Stomach (tissue), 9 donors: ENCODE measurements around the gene LRCH3. TPM values are rescaled to one million over a fixed set of nuclear protein-coding genes. Genes with fewer than 3 reads are reported as not detected.
"Not testable (repeated sequence)": the region's sequence is repeated elsewhere in the genome, so short reads cannot be mapped to it uniquely, and the experiment has no call there.

Experiments used
- DNase-seq, 2 donors: peaks; one replicate each; pipeline versions ENCODE4 v3.0.0 to v3.0.0-alpha.2; 2013 to 2019
- H3K27ac ChIP-seq, 5 donors: fragments of 200-600 bp in 4 of 5; sonication (generic) in 4 of 5; one replicate each; pipeline ENCODE4 v1.5.1; 2013 to 2019; ENCODE audit warnings: mild to moderate bottlenecking in 1 of 5, moderate library complexity in 1 of 5
- H3K27me3 ChIP-seq, 3 donors: fragments of 200-600 bp; sonication (generic); one replicate each; pipeline ENCODE4 v1.5.1; 2017 to 2019; ENCODE audit warnings: mixed run types in 1 of 3
- H3K36me3 ChIP-seq, 4 donors: fragments of 200-600 bp; sonication (generic); 1 replicate in 3 of 4; 2 replicates in 1 of 4; pipeline ENCODE4 v1.5.1; 2016 to 2019
- H3K4me1 ChIP-seq, 4 donors: fragments of 200-600 bp; sonication (generic); one replicate each; pipeline ENCODE4 v1.5.1; 2016 to 2019
- H3K4me3 ChIP-seq, 4 donors: fragments of 200-600 bp; sonication (generic) in 3 of 4; one replicate each; pipeline ENCODE4 v1.5.1; 2016 to 2019; ENCODE audit warnings: mild to moderate bottlenecking in 1 of 4
- H3K9me3 ChIP-seq, 4 donors: fragments of 200-600 bp; sonication (generic); one replicate each; pipeline ENCODE4 v1.5.1; 2016 to 2019
- EP300 ChIP-seq: sonication (generic); formaldehyde crosslinking; IDR thresholded peaks from one replicate; pipeline ENCODE4 v1.6.1; 2017; ENCODE audit warnings: antibody characterized with exemption
- POLR2A ChIP-seq, 4 donors: fragments of 450-650 bp; IDR thresholded peaks; one replicate each; pipeline ENCODE4 v1.6.1; 2016; ENCODE audit warnings: antibody characterized with exemption in 4 of 4, control low read depth in 2 of 4, mild to moderate bottlenecking in 1 of 4, moderate library complexity in 1 of 4
- POLR2AphosphoS5 ChIP-seq, 3 donors: sonication (generic); formaldehyde crosslinking; IDR thresholded peaks; one replicate each; pipeline ENCODE4 v1.6.1; 2016; ENCODE audit warnings: antibody characterized with exemption in 3 of 3
- WGBS, 5 donors: extraction: QIAGEN DNeasy Blood & Tissue Kit in 3 of 5; methylation state at CpG; one replicate each; pipeline versions ENCODE4 v1.1.5 to v1.1.7; 2013 to 2018; 5-methylcytosine and 5-hydroxymethylcytosine counted together
- intact Hi-C: fragments of 100-400 bp; cut with DNase I; formaldehyde crosslinking; loops from one replicate; pipeline ENCODE4 v1.15.1; 2023; ENCODE audit warnings: low total_unique reads
- polyA plus RNA-seq, 3 donors: library from polyadenylated mRNA; stranded (reverse); fragments of 200-250 nt; gene quantifications; one replicate each; pipeline ENCODE4 v1.2.3, GENCODE V29; 2013
- small RNA-seq, 4 donors: library from RNA; depleted of rRNA; stranded (forward); fragments of <200 nt; gene quantifications; one replicate each; pipeline ENCODE3, GENCODE V24; 2016
- total RNA-seq, 5 donors: library from RNA; depleted of rRNA; stranded (reverse); fragments of >200 nt; gene quantifications; one replicate each; pipeline versions ENCODE4 v1.1.0 to v1.2.3, GENCODE V29; 2014 to 2016
- TF ChIP-seq, protein P1 (sequence below), 7 experiments: fragments of 450-650 bp in 4 of 7; fragments of 200-600 bp in 3 of 7; sonication (generic) in 3 of 7; IDR thresholded peaks; one replicate each; pipeline ENCODE4 v1.5.1; 2016 to 2019; ENCODE audit warnings: antibody characterized with exemption in 7 of 7, control low read depth in 2 of 7, mild to moderate bottlenecking in 1 of 7
- donor health status: healthy with polysubstance abuse.
- donor health status: Bipolar disorder and iron deficiency.
- donor health status: healthy.

Gene LRCH3
- total and polyA plus RNA-seq, 8 donors = 5.9 to 117 (median 36.7) TPM

DNA sequence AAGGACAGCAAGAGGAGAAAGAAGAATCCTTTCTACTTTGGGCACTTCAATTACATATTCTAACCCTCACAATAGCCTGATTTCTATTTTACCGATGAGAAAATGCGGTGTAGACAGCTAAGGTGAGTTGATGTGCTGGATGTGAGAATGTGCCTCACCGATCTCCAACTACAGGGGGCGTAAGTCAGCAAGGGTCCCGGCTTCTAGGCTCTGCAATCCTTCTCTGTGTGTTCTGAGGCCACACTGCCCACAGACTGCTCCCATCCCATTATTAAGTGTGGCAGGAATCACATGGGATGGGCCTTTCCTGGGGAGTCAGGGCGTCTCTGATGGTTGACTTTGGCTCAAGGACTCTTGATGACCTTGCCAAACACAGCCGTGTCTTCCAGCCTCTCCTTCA lies 135.4 kb downstream of the LRCH3 start:
- no peak for DNase-seq
- WGBS, 5 donors = 69 to 79% (median 71%) methylated on average over 7 of the region's 7 CpGs
- TF ChIP-seq EP300 = no peak
- TF ChIP-seq, protein P1, sequence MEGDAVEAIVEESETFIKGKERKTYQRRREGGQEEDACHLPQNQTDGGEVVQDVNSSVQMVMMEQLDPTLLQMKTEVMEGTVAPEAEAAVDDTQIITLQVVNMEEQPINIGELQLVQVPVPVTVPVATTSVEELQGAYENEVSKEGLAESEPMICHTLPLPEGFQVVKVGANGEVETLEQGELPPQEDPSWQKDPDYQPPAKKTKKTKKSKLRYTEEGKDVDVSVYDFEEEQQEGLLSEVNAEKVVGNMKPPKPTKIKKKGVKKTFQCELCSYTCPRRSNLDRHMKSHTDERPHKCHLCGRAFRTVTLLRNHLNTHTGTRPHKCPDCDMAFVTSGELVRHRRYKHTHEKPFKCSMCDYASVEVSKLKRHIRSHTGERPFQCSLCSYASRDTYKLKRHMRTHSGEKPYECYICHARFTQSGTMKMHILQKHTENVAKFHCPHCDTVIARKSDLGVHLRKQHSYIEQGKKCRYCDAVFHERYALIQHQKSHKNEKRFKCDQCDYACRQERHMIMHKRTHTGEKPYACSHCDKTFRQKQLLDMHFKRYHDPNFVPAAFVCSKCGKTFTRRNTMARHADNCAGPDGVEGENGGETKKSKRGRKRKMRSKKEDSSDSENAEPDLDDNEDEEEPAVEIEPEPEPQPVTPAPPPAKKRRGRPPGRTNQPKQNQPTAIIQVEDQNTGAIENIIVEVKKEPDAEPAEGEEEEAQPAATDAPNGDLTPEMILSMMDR (IDR thresholded peaks at IDR 0.05) = no peak
- TF ChIP-seq POLR2AphosphoS5 (IDR thresholded peaks at IDR 0.05) = no peak
- no peak for TF ChIP-seq POLR2A (IDR thresholded peaks at IDR 0.05)
- H3K36me3 ChIP-seq = peaks cover 0 to 60% (median 54%) of the 10 kb centered on the region in 4 donors
- no peak overlapping the region for H3K27ac ChIP-seq
- no peaks in the 10 kb centered on the region for H3K4me1 ChIP-seq
- H3K9me3 ChIP-seq = no peaks in the 10 kb centered on the region
- intact Hi-C loops = no loop called here
- H3K27me3 ChIP-seq = no peaks in the 10 kb centered on the region
- H3K4me3 ChIP-seq = no peak overlapping the region

DNA sequence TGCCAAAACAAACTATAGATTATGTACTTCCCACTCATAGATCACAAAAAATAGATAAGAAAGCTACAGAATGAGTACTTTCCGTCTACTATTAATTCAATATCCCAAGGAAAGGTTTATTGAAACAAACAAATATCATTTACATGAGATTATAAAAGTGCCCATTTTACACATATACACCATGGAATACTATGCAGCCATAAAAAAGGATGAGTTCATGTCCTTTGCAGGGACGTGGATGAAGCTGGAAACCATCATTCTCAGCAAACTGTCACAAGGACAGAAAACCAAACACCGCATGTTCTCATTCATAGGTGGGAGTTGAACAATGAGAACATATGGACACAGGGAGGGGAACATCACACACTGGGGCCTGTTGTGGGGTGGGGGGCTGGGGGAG lies 136.5 kb downstream of the LRCH3 start:
- H3K27ac ChIP-seq, H3K4me1 ChIP-seq, H3K27me3 ChIP-seq, H3K4me3 ChIP-seq, intact Hi-C loops, DNase-seq, H3K9me3 ChIP-seq: not testable (repeated sequence)
- WGBS, 5 donors = 84 to 94% (median 89%) methylated on average over 3 of the region's 3 CpGs
- H3K36me3 ChIP-seq = peaks cover 0 to 66% (median 53%) of the 10 kb centered on the region in 4 donors

DNA sequence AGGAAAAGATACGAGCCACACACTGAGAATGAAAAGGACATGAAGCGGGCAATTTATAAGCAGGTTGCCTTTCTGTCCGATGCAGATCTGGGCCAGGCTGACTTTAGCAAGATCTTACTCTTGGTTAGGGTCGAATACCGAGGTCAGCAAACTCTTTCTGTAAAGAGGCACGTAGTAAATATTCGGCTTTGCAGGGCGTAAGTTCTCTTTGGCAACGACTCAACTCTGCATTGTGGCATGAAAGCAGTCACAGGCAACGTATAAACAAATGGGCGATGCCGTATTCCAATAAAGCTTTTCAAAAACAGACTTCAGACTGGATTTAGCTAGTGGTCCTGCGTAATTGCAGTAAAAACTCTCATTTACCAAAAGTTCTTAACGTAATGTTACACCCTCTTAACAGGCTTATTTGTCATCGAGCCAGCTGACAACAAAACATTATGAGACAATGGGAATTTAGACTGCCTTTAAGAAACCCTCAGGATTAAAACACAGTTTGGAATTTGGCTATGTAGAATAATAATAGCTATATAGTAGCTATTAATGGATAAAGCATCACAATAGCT lies 145.8 kb downstream of the LRCH3 start:
- no peaks in the 10 kb centered on the region for H3K27me3 ChIP-seq
- DNase-seq = peak in 1 of 2 donors; percentile 30
- peaks cover 0 to 18% (median 10%) of the 10 kb centered on the region in 4 donors for H3K36me3 ChIP-seq
- no peak overlapping the region for H3K4me3 ChIP-seq
- no peaks in the 10 kb centered on the region for H3K9me3 ChIP-seq
- H3K27ac ChIP-seq = no peak overlapping the region
- TF ChIP-seq, protein P1 (IDR thresholded peaks at IDR 0.05) = no peak
- TF ChIP-seq EP300 (no peak), POLR2A (IDR thresholded peaks at IDR 0.05) (no peak), POLR2AphosphoS5 (IDR thresholded peaks at IDR 0.05) (no peak)
- H3K4me1 ChIP-seq = no peaks in the 10 kb centered on the region
- intact Hi-C loops = no loop called here
- WGBS, 5 donors = 77 to 83% (median 81%) methylated on average over 15 of the region's 15 CpGs

Small RNA genes within 50 kb of the gene (small RNA-seq; reads per million reads assigned to genes)
- 0 reads per million in 4 donors for gene RNU6-858P

Other genes with a start within 250 kb of the LRCH3 start
- gene BDH1, start 235.3 kb upstream of the LRCH3 start, total RNA-seq = 100 to 1,000 TPM in 1 of 5 donors, 10 to 100 TPM in 3, 1 to 10 TPM in 1; 3.5 to 128 (median 20.5) TPM
- 10 to 100 TPM; 10.6 to 37.5 (median 20.6) TPM for gene BDH1, start 235.3 kb upstream of the LRCH3 start, polyA plus RNA-seq
- 10 to 100 TPM; 15.2 to 96.8 (median 67.0) TPM for gene RUBCN, start 54.4 kb upstream of the LRCH3 start, total RNA-seq
- 1 to 10 TPM; 5.4 to 6.5 (median 6.1) TPM for gene RUBCN, start 54.4 kb upstream of the LRCH3 start, polyA plus RNA-seq
- 10 to 100 TPM; 26.3 to 47.0 (median 38.5) TPM for gene FYTTD1, start 41.4 kb upstream of the LRCH3 start, total RNA-seq
- gene FYTTD1, start 41.4 kb upstream of the LRCH3 start, polyA plus RNA-seq = 10 to 100 TPM in 2 of 3 donors, 1 to 10 TPM in 1; 9.4 to 21.1 (median 15.5) TPM
- gene RPL35A, start 158.9 kb downstream of the LRCH3 start, total RNA-seq = 100 to 1,000 TPM in 4 of 5 donors, 10 to 100 TPM in 1; 30.4 to 935 (median 568) TPM
- 1,000 to 10,000 TPM; 2,089 to 2,972 (median 2,364) TPM for gene RPL35A, start 158.9 kb downstream of the LRCH3 start, polyA plus RNA-seq
- gene LMLN, start 169.0 kb downstream of the LRCH3 start, total RNA-seq = 10 to 100 TPM in 2 of 5 donors, 1 to 10 TPM in 3; 1.4 to 13.8 (median 5.8) TPM
- gene LMLN, start 169.0 kb downstream of the LRCH3 start, polyA plus RNA-seq = 1 to 10 TPM in 1 of 3 donors, under 1 TPM in 2; 0.15 to 1.7 (median 0.75) TPM